Peyer's patch (tissue), 4 donors: Measurements from ENCODE around the gene EPHA8.

Experiments
- CTCF ChIP-seq, 6 experiments: fragments of 450-650 bp in 4 of 6; fragments of 200-600 bp in 2 of 6; sonication (generic) in 1 of 6; IDR thresholded peaks; one replicate each; pipeline ENCODE4 v1.5.1; 2017 to 2019; ENCODE audit warnings: antibody characterized with exemption in 6 of 6, mild to moderate bottlenecking in 3 of 6, moderate library complexity in 1 of 6
- POLR2A ChIP-seq, 2 donors: fragments of 450-650 bp; IDR thresholded peaks; one replicate each; pipeline ENCODE4 v1.5.1; 2017; ENCODE audit warnings: antibody characterized with exemption in 2 of 2, mild to moderate bottlenecking in 2 of 2, moderate library complexity in 2 of 2

DNA sequence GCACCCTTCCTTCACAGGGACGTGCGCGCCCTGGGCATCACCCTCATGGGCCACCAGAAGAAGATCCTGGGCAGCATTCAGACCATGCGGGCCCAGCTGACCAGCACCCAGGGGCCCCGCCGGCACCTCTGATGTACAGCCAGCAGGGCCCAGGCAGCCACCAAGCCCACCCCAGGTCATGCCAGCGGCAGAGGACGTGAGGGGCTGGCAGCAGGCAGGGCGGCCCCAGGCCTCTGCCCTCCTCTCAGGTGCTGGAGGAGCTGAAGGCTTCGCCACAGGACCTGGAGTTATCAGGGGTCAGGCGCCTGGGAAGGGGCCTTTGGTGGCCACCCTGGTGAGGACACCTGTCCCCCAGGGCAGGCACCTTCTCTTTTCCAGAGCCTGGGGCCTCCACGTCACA, 38.3 kb downstream of the EPHA8 start:
- TF ChIP-seq POLR2A (IDR thresholded peaks at IDR 0.05) (no peak), CTCF (IDR thresholded peaks at IDR 0.05) (no peak)
